ENCODE data around the gene TGFBR3L.
"Not testable (repeated sequence)": the region's sequence is repeated elsewhere in the genome, so short reads cannot be mapped to it uniquely, and the experiment has no call there.

Gene TGFBR3L

GRCh38 chr19:7953576-7953975 lies 38.9 kb downstream of the TGFBR3L start:
- H3K36me3 ChIP-seq (ENCODE audit: control insufficient read depth, insufficient read depth, low read length), result peaks cover 9% of the 10 kb centered on the region
- H3K27me3 ChIP-seq (ENCODE audit: control insufficient read depth, insufficient read depth, low read length), result no peaks in the 10 kb centered on the region
- H3K4me3 ChIP-seq (ENCODE audit: low read depth, low read length), result no peak overlapping the region
- H3K9ac ChIP-seq (ENCODE audit: low read length), result no peak overlapping the region
- H3K9me3 ChIP-seq (ENCODE audit: control insufficient read depth, insufficient read depth, low read depth, low read length), result no peaks in the 10 kb centered on the region
- H3K4me1 ChIP-seq (ENCODE audit: control insufficient read depth, insufficient read depth, low read length), result peaks cover 12% of the 10 kb centered on the region; the same call in 1 of the 2 replicates
- H3K27ac ChIP-seq (ENCODE audit: low read depth, low read length), result no peak overlapping the region

GRCh38 chr19:7955696-7956095 lies 41.1 kb downstream of the TGFBR3L start:
- Histone ChIP-seq H3K9ac (ENCODE audit: low read length) (no peak overlapping the region), H3K27ac (ENCODE audit: low read depth, low read length) (no peak overlapping the region)

GRCh38 chr19:7959211-7959610 lies 44.6 kb downstream of the TGFBR3L start:
- Histone ChIP-seq H3K36me3 (ENCODE audit: control insufficient read depth, insufficient read depth, low read length) (peaks cover 61% of the 10 kb centered on the region), H3K4me3 (ENCODE audit: low read depth, low read length) (no peak overlapping the region), H3K27me3 (ENCODE audit: control insufficient read depth, insufficient read depth, low read length) (no peaks in the 10 kb centered on the region), H3K9ac (ENCODE audit: low read length) (no peak overlapping the region), H3K27ac (ENCODE audit: low read depth, low read length) (no peak overlapping the region), H3K9me3 (ENCODE audit: control insufficient read depth, insufficient read depth, low read depth, low read length) (no peaks in the 10 kb centered on the region), H3K4me1 (ENCODE audit: control insufficient read depth, insufficient read depth, low read length) (no peaks in the 10 kb centered on the region)

More at GRCh38 chr19:7955696-7956095, 41.1 kb downstream of the TGFBR3L start:
- H3K36me3 ChIP-seq (ENCODE audit: control insufficient read depth, insufficient read depth, low read length), result peaks cover 26% of the 10 kb centered on the region
- no peaks in the 10 kb centered on the region for H3K9me3 ChIP-seq (ENCODE audit: control insufficient read depth, insufficient read depth, low read depth, low read length)
- no peak overlapping the region for H3K4me3 ChIP-seq (ENCODE audit: low read depth, low read length)
- H3K4me1 ChIP-seq (ENCODE audit: control insufficient read depth, insufficient read depth, low read length), result peaks cover 12% of the 10 kb centered on the region; the same call in 1 of the 2 replicates
- no peaks in the 10 kb centered on the region for H3K27me3 ChIP-seq (ENCODE audit: control insufficient read depth, insufficient read depth, low read length)

GRCh38 chr19:7961082-7961481 lies 46.5 kb downstream of the TGFBR3L start:
- H3K4me3 ChIP-seq (ENCODE audit: low read depth, low read length), result not testable (repeated sequence)

GRCh38 chr19:7961920-7962626 lies 47.4 kb downstream of the TGFBR3L start:
- H3K9ac ChIP-seq (ENCODE audit: low read length), result no peak overlapping the region
- no peaks in the 10 kb centered on the region for H3K4me1 ChIP-seq (ENCODE audit: control insufficient read depth, insufficient read depth, low read length)
- no peak overlapping the region for H3K4me3 ChIP-seq (ENCODE audit: low read depth, low read length)
- H3K9me3 ChIP-seq (ENCODE audit: control insufficient read depth, insufficient read depth, low read depth, low read length), result no peaks in the 10 kb centered on the region
- H3K27me3 ChIP-seq (ENCODE audit: control insufficient read depth, insufficient read depth, low read length), result no peaks in the 10 kb centered on the region
- H3K36me3 ChIP-seq (ENCODE audit: control insufficient read depth, insufficient read depth, low read length), result peaks cover 90% of the 10 kb centered on the region
- H3K27ac ChIP-seq (ENCODE audit: low read depth, low read length), result no peak overlapping the region

More at GRCh38 chr19:7961082-7961481, 46.5 kb downstream of the TGFBR3L start:
- H3K9me3 ChIP-seq (ENCODE audit: control insufficient read depth, insufficient read depth, low read depth, low read length); H3K4me1 ChIP-seq (ENCODE audit: control insufficient read depth, insufficient read depth, low read length); H3K27me3 ChIP-seq (ENCODE audit: control insufficient read depth, insufficient read depth, low read length); H3K9ac ChIP-seq (ENCODE audit: low read length); H3K27ac ChIP-seq (ENCODE audit: low read depth, low read length): not testable (repeated sequence)
- peaks cover 80% of the 10 kb centered on the region for H3K36me3 ChIP-seq (ENCODE audit: control insufficient read depth, insufficient read depth, low read length)

GRCh38 chr19:7962644-7963268 lies 48.1 kb downstream of the TGFBR3L start:
- no peaks in the 10 kb centered on the region for H3K27me3 ChIP-seq (ENCODE audit: control insufficient read depth, insufficient read depth, low read length)
- H3K9ac ChIP-seq (ENCODE audit: low read length), result no peak overlapping the region
- no peak overlapping the region for H3K27ac ChIP-seq (ENCODE audit: low read depth, low read length)
- no peak overlapping the region for H3K4me3 ChIP-seq (ENCODE audit: low read depth, low read length)
- no peaks in the 10 kb centered on the region for H3K4me1 ChIP-seq (ENCODE audit: control insufficient read depth, insufficient read depth, low read length)
- H3K9me3 ChIP-seq (ENCODE audit: control insufficient read depth, insufficient read depth, low read depth, low read length), result no peaks in the 10 kb centered on the region
- peaks cover 96% of the 10 kb centered on the region for H3K36me3 ChIP-seq (ENCODE audit: control insufficient read depth, insufficient read depth, low read length)

GRCh38 chr19:7963566-7963965 lies 48.9 kb downstream of the TGFBR3L start:
- no peak overlapping the region for H3K27ac ChIP-seq (ENCODE audit: low read depth, low read length)
- no peak overlapping the region for H3K9ac ChIP-seq (ENCODE audit: low read length)
- H3K4me1 ChIP-seq (ENCODE audit: control insufficient read depth, insufficient read depth, low read length), result no peaks in the 10 kb centered on the region
- H3K9me3 ChIP-seq (ENCODE audit: control insufficient read depth, insufficient read depth, low read depth, low read length), result no peaks in the 10 kb centered on the region
- peaks cover 96% of the 10 kb centered on the region for H3K36me3 ChIP-seq (ENCODE audit: control insufficient read depth, insufficient read depth, low read length)
- no peak overlapping the region for H3K4me3 ChIP-seq (ENCODE audit: low read depth, low read length)
- H3K27me3 ChIP-seq (ENCODE audit: control insufficient read depth, insufficient read depth, low read length), result no peaks in the 10 kb centered on the region

GRCh38 chr19:7965259-7965841 lies 50.7 kb downstream of the TGFBR3L start:
- Histone ChIP-seq H3K9ac (ENCODE audit: low read length) (no peak overlapping the region), H3K4me3 (ENCODE audit: low read depth, low read length) (no peak overlapping the region), H3K36me3 (ENCODE audit: control insufficient read depth, insufficient read depth, low read length) (peaks cover 93% of the 10 kb centered on the region), H3K9me3 (ENCODE audit: control insufficient read depth, insufficient read depth, low read depth, low read length) (no peaks in the 10 kb centered on the region), H3K27ac (ENCODE audit: low read depth, low read length) (no peak overlapping the region), H3K27me3 (ENCODE audit: control insufficient read depth, insufficient read depth, low read length) (no peaks in the 10 kb centered on the region), H3K4me1 (ENCODE audit: control insufficient read depth, insufficient read depth, low read length) (peaks cover 8% of the 10 kb centered on the region)

- no peak overlapping the region for H3K27ac ChIP-seq (ENCODE audit: low read depth, low read length)
- H3K36me3 ChIP-seq (ENCODE audit: control insufficient read depth, insufficient read depth, low read length), result peaks cover 87% of the 10 kb centered on the region
- H3K4me1 ChIP-seq (ENCODE audit: control insufficient read depth, insufficient read depth, low read length), result peaks cover 8% of the 10 kb centered on the region
- no peak overlapping the region for H3K9ac ChIP-seq (ENCODE audit: low read length)
- no peaks in the 10 kb centered on the region for H3K9me3 ChIP-seq (ENCODE audit: control insufficient read depth, insufficient read depth, low read depth, low read length)
- no peak overlapping the region for H3K4me3 ChIP-seq (ENCODE audit: low read depth, low read length)
- H3K27me3 ChIP-seq (ENCODE audit: control insufficient read depth, insufficient read depth, low read length), result no peaks in the 10 kb centered on the region
These were observed 51.5 kb downstream of the TGFBR3L start for GRCh38 chr19:7965921-7966665.

- Histone ChIP-seq H3K27ac (ENCODE audit: low read depth, low read length) (no peak overlapping the region), H3K4me1 (ENCODE audit: control insufficient read depth, insufficient read depth, low read length) (peaks cover 8% of the 10 kb centered on the region), H3K27me3 (ENCODE audit: control insufficient read depth, insufficient read depth, low read length) (no peaks in the 10 kb centered on the region), H3K36me3 (ENCODE audit: control insufficient read depth, insufficient read depth, low read length) (peaks cover 80% of the 10 kb centered on the region), H3K9me3 (ENCODE audit: control insufficient read depth, insufficient read depth, low read depth, low read length) (no peaks in the 10 kb centered on the region), H3K9ac (ENCODE audit: low read length) (no peak overlapping the region), H3K4me3 (ENCODE audit: low read depth, low read length) (no peak overlapping the region)
These were observed 53.6 kb downstream of the TGFBR3L start for GRCh38 chr19:7968008-7968795.
